Epithelial cell of proximal tubule (primary cell): ENCODE measurements around the gene ZNF410. TPM values are rescaled to one million over a fixed set of nuclear protein-coding genes. Genes with fewer than 3 reads are reported as not detected.

Experiments used
- DNase-seq: peaks from one replicate; pipeline ENCODE4 v3.0.0-alpha.2; 2011; ENCODE audit warnings: low read depth
- H3K4me3 ChIP-seq: 2 replicates; pipeline ENCODE4 v1.5.1; 2011; ENCODE audit warnings: low read depth, mild to moderate bottlenecking, low read length
- total RNA-seq: library from RNA; depleted of rRNA; stranded (reverse); fragments of >200 nt; gene quantifications from 2 replicates; pipeline ENCODE4 v1.2.3, GENCODE V29; 2015
- TF ChIP-seq, protein P1 (sequence below): conservative IDR thresholded peaks from 2 replicates; pipeline ENCODE4 v1.5.1; 2012; ENCODE audit warnings: low read depth, mild to moderate bottlenecking, low read length

ZNF410 gene
- total RNA-seq, 1 donor from 2014 or later: 43.8 TPM

DNA sequence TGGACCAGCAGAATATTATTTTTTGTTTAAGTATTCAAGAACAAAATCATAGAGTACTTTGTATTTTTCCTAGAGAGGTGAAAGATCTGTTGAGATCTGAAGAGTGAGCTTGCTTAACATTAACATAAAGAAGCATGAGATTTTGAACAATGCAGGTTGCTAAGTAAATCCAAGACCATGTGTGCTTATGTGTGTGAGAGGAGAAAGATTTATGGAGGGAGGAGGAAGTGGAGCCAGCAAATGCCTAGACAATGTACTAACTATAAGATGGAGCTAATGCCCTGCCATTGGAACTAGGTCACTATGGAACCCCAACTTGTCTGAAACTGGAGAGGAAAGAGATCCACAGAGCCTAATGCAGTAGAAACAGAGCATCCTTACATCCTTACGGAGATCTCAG is 49.9 kb downstream of the ZNF410 start:
- TF ChIP-seq, protein P1, sequence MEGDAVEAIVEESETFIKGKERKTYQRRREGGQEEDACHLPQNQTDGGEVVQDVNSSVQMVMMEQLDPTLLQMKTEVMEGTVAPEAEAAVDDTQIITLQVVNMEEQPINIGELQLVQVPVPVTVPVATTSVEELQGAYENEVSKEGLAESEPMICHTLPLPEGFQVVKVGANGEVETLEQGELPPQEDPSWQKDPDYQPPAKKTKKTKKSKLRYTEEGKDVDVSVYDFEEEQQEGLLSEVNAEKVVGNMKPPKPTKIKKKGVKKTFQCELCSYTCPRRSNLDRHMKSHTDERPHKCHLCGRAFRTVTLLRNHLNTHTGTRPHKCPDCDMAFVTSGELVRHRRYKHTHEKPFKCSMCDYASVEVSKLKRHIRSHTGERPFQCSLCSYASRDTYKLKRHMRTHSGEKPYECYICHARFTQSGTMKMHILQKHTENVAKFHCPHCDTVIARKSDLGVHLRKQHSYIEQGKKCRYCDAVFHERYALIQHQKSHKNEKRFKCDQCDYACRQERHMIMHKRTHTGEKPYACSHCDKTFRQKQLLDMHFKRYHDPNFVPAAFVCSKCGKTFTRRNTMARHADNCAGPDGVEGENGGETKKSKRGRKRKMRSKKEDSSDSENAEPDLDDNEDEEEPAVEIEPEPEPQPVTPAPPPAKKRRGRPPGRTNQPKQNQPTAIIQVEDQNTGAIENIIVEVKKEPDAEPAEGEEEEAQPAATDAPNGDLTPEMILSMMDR: no peak
- no peak overlapping the region for H3K4me3 ChIP-seq
- DNase-seq: no peak

DNA sequence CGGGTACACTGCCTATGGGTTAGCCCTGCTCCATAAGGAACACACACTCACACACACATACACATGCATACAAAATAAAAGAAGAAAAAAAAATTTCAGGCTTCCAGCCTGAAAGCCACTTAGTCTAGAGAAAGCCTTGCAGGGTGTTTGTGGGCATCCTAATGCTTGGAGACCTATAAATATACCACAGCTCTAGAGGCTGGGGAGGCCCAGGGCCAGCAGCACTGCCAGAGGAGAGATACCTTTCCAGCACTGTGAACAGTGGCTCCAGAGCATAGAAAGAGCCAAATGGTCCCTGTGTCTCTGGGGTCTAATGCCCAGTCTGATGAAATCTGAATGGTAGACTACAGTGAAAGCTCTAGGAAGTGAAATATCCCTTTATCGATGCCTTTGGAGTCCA is 50.4 kb downstream of the ZNF410 start:
- H3K4me3 ChIP-seq: no peak overlapping the region
- DNase-seq: no peak
- TF ChIP-seq, protein P1: no peak

DNA sequence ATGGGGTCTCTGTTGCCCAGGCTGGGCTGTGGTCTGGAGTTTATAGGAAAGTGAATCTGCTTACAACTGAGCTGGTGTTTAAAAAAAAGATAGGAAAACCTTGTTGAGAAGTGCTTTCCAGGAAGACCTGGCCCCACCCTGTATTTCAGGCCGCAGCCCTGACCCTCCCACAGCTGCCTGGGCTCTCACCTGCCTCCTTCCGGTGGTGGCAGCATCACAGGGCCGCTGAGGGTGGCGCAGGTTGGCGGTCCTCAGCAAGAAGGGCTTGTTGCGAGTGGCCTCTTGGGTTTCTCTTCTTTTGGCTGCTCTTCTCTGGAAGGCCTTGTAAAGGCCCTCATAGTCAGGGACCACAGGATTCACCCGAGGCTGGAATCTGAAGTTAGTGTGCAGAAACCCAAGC is 55.5 kb downstream of the ZNF410 start:
- TF ChIP-seq, protein P1: no peak
- H3K4me3 ChIP-seq: no peak overlapping the region
- DNase-seq: no peak

DNA sequence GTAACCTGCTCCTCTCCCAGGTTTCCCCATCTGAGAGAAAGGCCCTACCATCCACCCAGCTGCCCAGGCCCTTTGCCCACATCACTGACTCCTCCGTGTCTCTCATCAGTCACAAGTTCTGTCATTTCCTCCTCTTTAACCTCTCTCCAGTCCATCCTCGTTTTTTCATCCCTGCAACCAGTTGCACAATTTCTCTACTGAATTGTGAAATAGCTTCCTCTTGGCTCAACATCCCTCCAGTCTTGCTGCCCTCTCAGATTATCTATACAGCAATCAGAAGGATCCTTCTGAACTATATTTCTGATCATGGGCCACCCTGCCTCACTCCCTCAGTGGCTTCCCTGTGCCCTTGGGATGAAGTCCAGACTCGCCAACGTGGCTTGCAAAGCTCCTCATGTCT is 56.4 kb downstream of the ZNF410 start:
- DNase-seq: peak; percentile 74

DNA sequence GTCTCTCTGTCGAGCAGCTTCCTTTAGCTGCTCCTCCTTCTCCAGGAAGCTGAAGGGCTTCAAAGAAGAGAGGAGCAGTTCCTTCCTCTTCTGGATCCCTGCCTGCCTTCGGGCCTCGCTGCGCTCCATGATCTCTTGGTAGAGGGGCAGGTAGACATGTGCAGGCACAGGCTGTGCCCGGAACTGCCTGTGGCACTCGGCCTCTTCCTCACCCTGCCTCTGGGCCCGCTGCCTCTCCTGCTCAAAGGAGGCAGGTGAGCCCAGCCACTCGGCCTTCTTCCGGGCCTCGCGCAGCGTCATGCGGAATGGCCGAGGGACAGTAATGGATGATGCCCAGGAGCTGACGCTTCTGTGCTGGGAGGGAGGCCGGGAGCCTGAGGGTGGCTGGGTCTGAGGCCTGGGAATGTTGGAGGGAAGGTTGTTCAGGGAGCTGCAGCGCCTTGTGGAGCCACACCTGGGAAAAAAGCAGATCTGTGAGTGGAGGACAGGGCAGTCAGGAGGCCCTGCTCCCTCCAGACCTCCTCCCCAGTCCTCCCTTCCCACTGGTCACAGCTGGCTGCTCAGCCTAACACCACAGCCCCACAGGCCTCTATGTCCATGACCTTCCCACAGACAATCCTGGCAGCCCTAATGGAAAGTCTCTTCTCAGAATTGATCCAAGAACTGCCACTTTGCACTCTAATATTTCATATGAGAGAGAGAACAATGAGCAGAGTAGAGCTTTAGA is 57.9 kb downstream of the ZNF410 start:
- TF ChIP-seq, protein P1: no peak
- DNase-seq: no peak
- H3K4me3 ChIP-seq: no peak overlapping the region

More for the DNA sequence above, 56.4 kb downstream of the ZNF410 start:
- TF ChIP-seq, protein P1: no peak
- no peak overlapping the region for H3K4me3 ChIP-seq

DNA sequence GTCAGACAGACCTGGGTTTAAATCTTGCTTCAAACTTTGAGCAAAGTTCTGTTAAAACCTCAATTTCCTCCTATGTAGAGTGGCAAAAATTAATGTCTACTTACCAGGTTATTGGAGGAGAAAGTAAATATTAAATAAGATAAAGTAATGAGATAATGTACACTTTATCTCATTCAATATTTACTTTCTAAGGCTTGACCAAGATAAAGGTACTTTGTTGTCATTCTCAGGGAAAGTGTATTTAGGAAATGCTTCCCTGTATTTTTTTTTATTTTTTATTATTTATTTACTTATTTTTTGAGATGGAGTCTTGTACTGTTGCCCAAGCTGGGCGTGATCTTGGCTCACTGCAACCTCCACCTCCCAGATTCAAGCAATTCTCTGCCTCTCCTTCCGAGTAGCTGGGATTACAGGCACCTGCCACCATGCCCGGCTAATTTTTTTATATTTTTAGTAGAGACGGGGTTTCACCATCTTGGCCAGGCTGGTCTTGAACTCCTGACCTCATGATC is 58.6 kb downstream of the ZNF410 start:
- TF ChIP-seq, protein P1: no peak
- no peak for DNase-seq
- H3K4me3 ChIP-seq: no peak overlapping the region
